Measurements from ENCODE around the gene NDUFAF4.

The NDUFAF4 gene

GRCh38 chr6:96898241-96898851 is 655 bp upstream of the NDUFAF4 start:
- peak; percentile 66 for DNase-seq

GRCh38 chr6:96889146-96889545 is 8.5 kb downstream of the NDUFAF4 start:
- DNase-seq: no peak

GRCh38 chr6:96888745-96889144 is 8.9 kb downstream of the NDUFAF4 start:
- DNase-seq: no peak

GRCh38 chr6:96886519-96886918 is 11.2 kb downstream of the NDUFAF4 start:
- no peak for DNase-seq

GRCh38 chr6:96885187-96885631 is 12.5 kb downstream of the NDUFAF4 start:
- peak; percentile 45 for DNase-seq

GRCh38 chr6:96878143-96878542 is 19.5 kb downstream of the NDUFAF4 start:
- DNase-seq: no peak

- DNase-seq: no peak
Measured at GRCh38 chr6:96876886-96877545, 20.7 kb downstream of the NDUFAF4 start.

- no peak for DNase-seq
Measured at GRCh38 chr6:96872976-96873375, 24.7 kb downstream of the NDUFAF4 start.

GRCh38 chr6:96865055-96865405 is 32.7 kb downstream of the NDUFAF4 start:
- DNase-seq: no peak

- no peak for DNase-seq
Measured at GRCh38 chr6:96864216-96865054, 33.3 kb downstream of the NDUFAF4 start.

GRCh38 chr6:96862560-96862959 is 35.1 kb downstream of the NDUFAF4 start:
- DNase-seq: no peak

- DNase-seq: no peak
Measured at GRCh38 chr6:96861588-96861987, 36.1 kb downstream of the NDUFAF4 start.

GRCh38 chr6:96856856-96857255 is 40.8 kb downstream of the NDUFAF4 start:
- no peak for DNase-seq

GRCh38 chr6:96853083-96853482 is 44.6 kb downstream of the NDUFAF4 start:
- DNase-seq: no peak

GRCh38 chr6:96852605-96853004 is 45.1 kb downstream of the NDUFAF4 start:
- DNase-seq: no peak

- DNase-seq: no peak
Measured at GRCh38 chr6:96851858-96852257, 45.8 kb downstream of the NDUFAF4 start.

GRCh38 chr6:96849615-96850014 is 48.1 kb downstream of the NDUFAF4 start:
- no peak for DNase-seq

- no peak for DNase-seq
Measured at GRCh38 chr6:96844530-96844929, 53.2 kb downstream of the NDUFAF4 start.

- no peak for DNase-seq
Measured at GRCh38 chr6:96841345-96841744, 56.3 kb downstream of the NDUFAF4 start.

Data from NCI-H748 treated with DMSO at 0.1 percent for 48 hours (cell line).